Activated T-helper 17 cell treated with anti-CD3 and anti-CD28 coated beads, Interleukin-2, amount 50 U/mL, for 72 hours (primary cell): Measurements from ENCODE around the gene BBS9. TPM values are rescaled to one million over a fixed set of nuclear protein-coding genes. Genes with fewer than 3 reads are reported as not detected.

Experiments
- ATAC-seq: fragments of 150-1000 bp; cut with Tn5 transposase; replicated peaks from 2 replicates; pipeline ENCODE4 v1.10.0; 2021; ENCODE audit warnings: mild to moderate bottlenecking, moderate library complexity
- H3K27ac Mint-ChIP-seq: one replicate; pipeline ENCODE4 v1.8.0; 2022; ENCODE audit warnings: mixed read lengths
- H3K27me3 Mint-ChIP-seq: one replicate; pipeline ENCODE4 v1.8.0; 2022; ENCODE audit warnings: mixed read lengths
- H3K36me3 Mint-ChIP-seq: one replicate; pipeline ENCODE4 v1.8.0; 2022; ENCODE audit warnings: low read depth, mild to moderate bottlenecking, mixed read lengths
- H3K4me1 Mint-ChIP-seq: one replicate; pipeline ENCODE4 v1.8.0; 2022; ENCODE audit warnings: mixed read lengths
- H3K4me3 Mint-ChIP-seq: one replicate; pipeline ENCODE4 v1.8.0; 2022; ENCODE audit warnings: mild to moderate bottlenecking, mixed read lengths
- H3K9me3 Mint-ChIP-seq: one replicate; pipeline ENCODE4 v1.8.0; 2022; ENCODE audit warnings: mixed read lengths
- total RNA-seq, 2 donors: library from RNA; stranded (reverse); gene quantifications; one replicate each; pipeline ENCODE4 v1.2.3, GENCODE V29; 2022

Gene BBS9
- total RNA-seq, 2 donors from 2014 or later, result 11.3 to 14.4 TPM

- H3K9me3 Mint-ChIP-seq, result no peaks in the 10 kb centered on the region
- H3K4me1 Mint-ChIP-seq, result no peaks in the 10 kb centered on the region
- ATAC-seq, result no peak
- no peak overlapping the region for H3K27ac Mint-ChIP-seq
- H3K36me3 Mint-ChIP-seq, result peaks cover 5% of the 10 kb centered on the region
- H3K4me3 Mint-ChIP-seq, result no peak overlapping the region
- no peaks in the 10 kb centered on the region for H3K27me3 Mint-ChIP-seq
Observed at GRCh38 chr7:33632840-33633525, 503.6 kb downstream of the BBS9 start.

DNA sequence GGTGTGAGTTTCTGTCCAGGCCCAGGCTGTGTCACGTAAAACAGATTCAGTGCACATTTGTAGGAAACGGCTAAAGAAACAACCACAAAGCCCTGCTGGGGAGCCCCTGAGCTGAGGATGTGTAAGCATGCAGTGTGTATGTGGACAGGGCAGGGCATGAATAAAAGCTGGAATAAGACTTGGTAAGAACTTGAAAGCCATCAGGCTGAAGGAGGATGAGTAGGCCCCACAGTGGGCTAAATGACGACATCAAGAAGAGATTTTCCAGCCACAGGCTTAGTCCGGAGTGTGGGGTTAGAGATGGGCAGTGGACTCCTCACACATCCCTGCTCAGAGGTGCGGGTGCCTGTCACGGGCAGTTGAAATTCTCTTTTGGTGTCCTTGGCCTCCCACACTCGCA lies 505.2 kb downstream of the BBS9 start:
- Mint-ChIP-seq H3K27ac (no peak overlapping the region), H3K4me3 (no peak overlapping the region), H3K36me3 (peaks cover 7% of the 10 kb centered on the region), H3K9me3 (no peaks in the 10 kb centered on the region), H3K27me3 (no peaks in the 10 kb centered on the region), H3K4me1 (no peaks in the 10 kb centered on the region)
- ATAC-seq, result no peak

- Mint-ChIP-seq H3K36me3 (peaks cover 7% of the 10 kb centered on the region), H3K9me3 (no peaks in the 10 kb centered on the region), H3K27ac (no peak overlapping the region), H3K27me3 (no peaks in the 10 kb centered on the region), H3K4me3 (no peak overlapping the region), H3K4me1 (no peaks in the 10 kb centered on the region)
- ATAC-seq, result no peak
Observed at GRCh38 chr7:33636359-33636758, 507.0 kb downstream of the BBS9 start.

GRCh38 chr7:33639552-33640197 lies 510.3 kb downstream of the BBS9 start:
- Mint-ChIP-seq H3K4me3 (no peak overlapping the region), H3K9me3 (no peaks in the 10 kb centered on the region), H3K27me3 (no peaks in the 10 kb centered on the region), H3K27ac (no peak overlapping the region), H3K4me1 (no peaks in the 10 kb centered on the region), H3K36me3 (peaks cover 15% of the 10 kb centered on the region)
- no peak for ATAC-seq

GRCh38 chr7:33640741-33641140 lies 511.4 kb downstream of the BBS9 start:
- no peaks in the 10 kb centered on the region for H3K27me3 Mint-ChIP-seq
- H3K36me3 Mint-ChIP-seq, result peaks cover 15% of the 10 kb centered on the region
- H3K27ac Mint-ChIP-seq, result no peak overlapping the region
- no peak for ATAC-seq
- no peak overlapping the region for H3K4me3 Mint-ChIP-seq
- H3K9me3 Mint-ChIP-seq, result no peaks in the 10 kb centered on the region
- no peaks in the 10 kb centered on the region for H3K4me1 Mint-ChIP-seq

GRCh38 chr7:33642312-33642711 lies 512.9 kb downstream of the BBS9 start:
- H3K27me3 Mint-ChIP-seq, result no peaks in the 10 kb centered on the region
- H3K27ac Mint-ChIP-seq, result no peak overlapping the region

GRCh38 chr7:33643530-33643929 lies 514.2 kb downstream of the BBS9 start:
- Mint-ChIP-seq H3K36me3 (peaks cover 8% of the 10 kb centered on the region), H3K9me3 (no peaks in the 10 kb centered on the region), H3K27ac (no peak overlapping the region), H3K27me3 (no peaks in the 10 kb centered on the region), H3K4me1 (no peaks in the 10 kb centered on the region), H3K4me3 (no peak overlapping the region)
- ATAC-seq, result no peak

More at GRCh38 chr7:33642312-33642711, 512.9 kb downstream of the BBS9 start:
- H3K4me3 Mint-ChIP-seq, result no peak overlapping the region
- H3K36me3 Mint-ChIP-seq, result peaks cover 15% of the 10 kb centered on the region
- no peaks in the 10 kb centered on the region for H3K4me1 Mint-ChIP-seq
- no peak for ATAC-seq
- no peaks in the 10 kb centered on the region for H3K9me3 Mint-ChIP-seq

GRCh38 chr7:33644489-33644888 lies 515.1 kb downstream of the BBS9 start:
- H3K36me3 Mint-ChIP-seq, result peaks cover 8% of the 10 kb centered on the region
- no peaks in the 10 kb centered on the region for H3K27me3 Mint-ChIP-seq
- H3K4me3 Mint-ChIP-seq, result no peak overlapping the region
- H3K4me1 Mint-ChIP-seq, result no peaks in the 10 kb centered on the region
- no peak for ATAC-seq
- no peaks in the 10 kb centered on the region for H3K9me3 Mint-ChIP-seq
- no peak overlapping the region for H3K27ac Mint-ChIP-seq

DNA sequence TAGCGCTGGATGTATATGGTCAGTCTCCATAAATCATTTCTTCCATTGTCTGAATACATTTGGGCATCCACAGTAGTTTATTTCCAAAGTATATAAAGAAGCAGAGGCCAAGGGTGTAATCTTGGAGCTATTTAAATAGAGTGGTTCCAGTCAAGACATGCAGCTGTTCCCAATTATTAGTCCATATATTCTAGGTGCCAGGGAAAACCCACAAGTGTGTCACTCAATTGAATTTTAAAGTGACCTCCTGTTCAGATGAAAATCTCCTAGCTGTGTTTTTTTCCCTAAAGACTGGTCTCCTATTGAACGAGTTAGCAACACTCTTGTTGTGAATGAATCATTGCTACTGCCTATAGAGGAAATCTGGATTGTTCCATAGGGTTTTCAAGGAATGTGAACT lies 515.7 kb downstream of the BBS9 start:
- no peaks in the 10 kb centered on the region for H3K9me3 Mint-ChIP-seq
- no peak overlapping the region for H3K4me3 Mint-ChIP-seq
- H3K27ac Mint-ChIP-seq, result no peak overlapping the region
- H3K4me1 Mint-ChIP-seq, result no peaks in the 10 kb centered on the region
- no peaks in the 10 kb centered on the region for H3K27me3 Mint-ChIP-seq
- ATAC-seq, result no peak
- peaks cover 8% of the 10 kb centered on the region for H3K36me3 Mint-ChIP-seq

- H3K27me3 Mint-ChIP-seq, result no peaks in the 10 kb centered on the region
- no peak for ATAC-seq
- H3K9me3 Mint-ChIP-seq, result no peaks in the 10 kb centered on the region
- peaks cover 8% of the 10 kb centered on the region for H3K36me3 Mint-ChIP-seq
- H3K27ac Mint-ChIP-seq, result no peak overlapping the region
- H3K4me3 Mint-ChIP-seq, result no peak overlapping the region
- H3K4me1 Mint-ChIP-seq, result no peaks in the 10 kb centered on the region
Observed at GRCh38 chr7:33646166-33646565, 516.8 kb downstream of the BBS9 start.

GRCh38 chr7:33646891-33647391 lies 517.6 kb downstream of the BBS9 start:
- Mint-ChIP-seq H3K4me1 (no peaks in the 10 kb centered on the region), H3K36me3 (peaks cover 8% of the 10 kb centered on the region), H3K9me3 (no peaks in the 10 kb centered on the region), H3K4me3 (no peak overlapping the region), H3K27me3 (no peaks in the 10 kb centered on the region), H3K27ac (no peak overlapping the region)
- no peak for ATAC-seq

DNA sequence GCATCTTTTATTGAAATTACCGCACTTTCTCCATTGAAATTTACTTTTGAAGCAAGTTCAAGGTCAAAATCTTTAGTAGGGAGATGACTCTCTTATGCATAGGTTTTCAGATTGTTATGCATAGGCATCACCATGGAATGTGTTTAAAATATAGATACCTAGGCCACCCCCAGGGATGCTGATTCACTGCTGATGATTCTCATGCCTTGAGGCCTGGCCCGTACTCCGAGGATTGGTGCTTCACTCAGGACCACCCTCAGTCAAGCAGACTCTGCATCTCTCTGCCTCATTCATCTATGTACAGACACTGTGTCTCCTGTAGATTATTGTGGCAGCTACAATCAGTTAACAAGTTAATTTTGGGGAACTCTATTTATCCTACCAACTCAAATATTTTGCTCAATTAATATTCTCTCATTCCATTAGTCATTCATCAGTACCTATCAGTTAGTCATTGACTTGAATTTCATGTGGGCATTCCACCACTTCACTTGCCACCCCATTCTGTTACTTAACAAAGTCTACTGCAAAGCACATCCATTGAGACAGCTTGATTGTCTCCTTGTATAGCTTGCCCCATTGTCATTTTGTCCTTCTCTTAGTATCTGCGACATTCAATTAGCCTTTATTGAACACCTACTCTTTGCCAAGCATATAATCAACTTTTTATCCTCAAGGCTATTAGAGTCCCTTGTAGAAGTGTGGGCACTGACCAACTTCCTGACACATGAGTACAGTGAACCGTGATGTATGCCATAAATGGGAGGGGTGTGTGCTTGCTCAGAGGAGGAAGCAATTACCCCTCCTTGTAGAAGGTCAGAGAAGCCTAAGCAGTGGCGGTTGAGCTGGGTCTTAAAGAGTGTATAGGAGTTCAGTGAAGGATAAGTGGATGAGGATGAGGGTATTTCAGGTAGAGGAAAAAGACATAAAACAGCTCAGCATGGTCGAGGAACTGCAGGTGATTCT lies 520.4 kb downstream of the BBS9 start:
- Mint-ChIP-seq H3K27me3 (no peaks in the 10 kb centered on the region), H3K9me3 (no peaks in the 10 kb centered on the region), H3K27ac (no peak overlapping the region), H3K36me3 (no peaks in the 10 kb centered on the region), H3K4me3 (no peak overlapping the region), H3K4me1 (no peaks in the 10 kb centered on the region)
- no peak for ATAC-seq

DNA sequence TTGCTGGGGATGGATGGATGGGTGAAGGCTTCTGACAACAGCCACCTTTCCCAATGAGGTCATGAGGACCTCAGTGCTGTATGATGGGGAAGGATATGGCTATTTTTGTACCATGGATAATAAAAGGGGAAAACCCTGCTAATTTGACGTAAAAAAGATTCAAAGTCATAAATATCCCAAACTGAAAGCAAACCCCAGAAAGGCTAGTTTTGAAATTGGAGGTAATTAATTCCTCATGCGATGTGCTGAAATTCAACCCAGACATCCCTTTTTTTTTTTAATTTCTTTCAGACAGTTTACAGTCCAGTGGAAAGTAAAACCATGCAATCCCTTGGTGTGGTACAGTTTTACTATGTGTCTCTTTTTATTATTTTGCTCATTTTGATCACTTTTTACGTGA lies 521.5 kb downstream of the BBS9 start:
- Mint-ChIP-seq H3K27ac (no peak overlapping the region), H3K36me3 (no peaks in the 10 kb centered on the region), H3K4me1 (no peaks in the 10 kb centered on the region), H3K27me3 (no peaks in the 10 kb centered on the region), H3K9me3 (no peaks in the 10 kb centered on the region), H3K4me3 (no peak overlapping the region)
- ATAC-seq, result no peak

GRCh38 chr7:33651998-33652515 lies 522.7 kb downstream of the BBS9 start:
- H3K27me3 Mint-ChIP-seq, result no peaks in the 10 kb centered on the region
- no peaks in the 10 kb centered on the region for H3K4me1 Mint-ChIP-seq
- no peaks in the 10 kb centered on the region for H3K36me3 Mint-ChIP-seq
- no peak overlapping the region for H3K27ac Mint-ChIP-seq
- H3K9me3 Mint-ChIP-seq, result no peaks in the 10 kb centered on the region
- no peak for ATAC-seq
- H3K4me3 Mint-ChIP-seq, result no peak overlapping the region
